Measurements from ENCODE around the gene GRID2. TPM values are rescaled to one million over a fixed set of nuclear protein-coding genes. Genes with fewer than 3 reads are reported as not detected.

The GRID2 gene
- total and polyA plus RNA-seq, 2 of the 4 experiments (the other 2 are of a cell fraction) = under 0.01 TPM; not detected in 1

GRCh38 chr4:92814677-92815076 lies 510.9 kb downstream of the GRID2 start:
- H2AFZ ChIP-seq (replicated peaks; ENCODE audit: low read length, poor library complexity) = no peak overlapping the region
- ATAC-seq (ENCODE audit: low read depth) = no peak
- no peak overlapping the region for H4K5ac ChIP-seq (ENCODE audit: low read depth, low read length)
- BruUV-seq (replicated peaks) = no TSS peak
- no peak overlapping the region for H4K91ac ChIP-seq (ENCODE audit: insufficient read depth, low read depth, low read length)
- dilution Hi-C loops (cut with HindIII; ENCODE audit: low sequenced_read_pairs, unreplicated experiment) (no loop called here), intact Hi-C loops (cut with micrococcal nuclease) (no loop called here), in situ Hi-C loops (cut with MboI; ENCODE audit: low sequenced_read_pairs) (no loop called here)
- H2AK9ac ChIP-seq (replicated peaks; ENCODE audit: low read depth, low read length, poor library complexity) = no peak overlapping the region
- H4K20me1 ChIP-seq (ENCODE audit: insufficient read depth, low read length) = no peaks in the 10 kb centered on the region
- no peak for DNase-seq
- no peak overlapping the region for H3K14ac ChIP-seq (replicated peaks; ENCODE audit: low read depth, low read length)
- no peaks in the 10 kb centered on the region for H3K79me1 ChIP-seq (ENCODE audit: low read depth in 1 of 2, low read length in 2 of 2)
- H3K4me3 ChIP-seq (ENCODE audit: insufficient read depth, low read depth, low read length) = no peak overlapping the region
- no peaks in the 10 kb centered on the region for H3K36me3 ChIP-seq (ENCODE audit: control insufficient read depth, insufficient read depth, low read length)
- no peak overlapping the region for H3K56ac ChIP-seq (ENCODE audit: extremely low read depth, insufficient read depth, low read length)
- POLR2A ChIA-PET (ENCODE audit: unreplicated experiment) = no interaction called here
- H2BK15ac ChIP-seq (ENCODE audit: low read depth, low read length) = no peak overlapping the region
- no peak overlapping the region for H4K8ac ChIP-seq (ENCODE audit: low read depth in 2 of 2, low read length in 2 of 2)
- no CpG with 5 or more reads among the region's 1 CpG for WGBS, 2 experiments (ENCODE audit: extremely low coverage in 2 of 2, insufficient read length in 1 of 2)
- no peaks in the 10 kb centered on the region for H3K9me1 ChIP-seq (ENCODE audit: insufficient read depth, low read length)
- H3K4me2 ChIP-seq (ENCODE audit: low read depth, low read length) = no peak overlapping the region
- no peak for TF ChIP-seq FOS (IDR thresholded peaks at IDR 0.05; ENCODE audit: low read depth, low read length)
- no peak for TF ChIP-seq MXI1 (IDR thresholded peaks at IDR 0.05; ENCODE audit: borderline replicate concordance, low read depth, low read length)
- no peak for TF ChIP-seq RAD21 (IDR thresholded peaks at IDR 0.05; ENCODE audit: low read length)
- TF ChIP-seq CHD1 (IDR thresholded peaks at IDR 0.05; ENCODE audit: low read depth, low read length) = no peak
- no peak for TF ChIP-seq SMC3 (IDR thresholded peaks at IDR 0.05; ENCODE audit: low read depth, low read length)
- TF ChIP-seq RFX5 (IDR thresholded peaks at IDR 0.05; ENCODE audit: low read depth, low read length) = no peak
- no peak for TF ChIP-seq USF2 (IDR thresholded peaks at IDR 0.05; ENCODE audit: low read depth, low read length)
- no peak for TF ChIP-seq MAFK (IDR thresholded peaks at IDR 0.05; ENCODE audit: low read depth, low read length)
- no peak for TF ChIP-seq NFE2L2 (IDR thresholded peaks at IDR 0.05; ENCODE audit: low read depth, low read length)
- no peak for TF ChIP-seq CTCF (conservative IDR thresholded peaks at IDR 0.05; ENCODE audit: low read depth, low read length)
- TF ChIP-seq, protein P1, sequence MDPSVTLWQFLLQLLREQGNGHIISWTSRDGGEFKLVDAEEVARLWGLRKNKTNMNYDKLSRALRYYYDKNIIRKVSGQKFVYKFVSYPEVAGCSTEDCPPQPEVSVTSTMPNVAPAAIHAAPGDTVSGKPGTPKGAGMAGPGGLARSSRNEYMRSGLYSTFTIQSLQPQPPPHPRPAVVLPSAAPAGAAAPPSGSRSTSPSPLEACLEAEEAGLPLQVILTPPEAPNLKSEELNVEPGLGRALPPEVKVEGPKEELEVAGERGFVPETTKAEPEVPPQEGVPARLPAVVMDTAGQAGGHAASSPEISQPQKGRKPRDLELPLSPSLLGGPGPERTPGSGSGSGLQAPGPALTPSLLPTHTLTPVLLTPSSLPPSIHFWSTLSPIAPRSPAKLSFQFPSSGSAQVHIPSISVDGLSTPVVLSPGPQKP (IDR thresholded peaks at IDR 0.05; ENCODE audit: borderline replicate concordance, low read depth, low read length) = no peak
- no peak for TF ChIP-seq POLR2A (IDR thresholded peaks at IDR 0.05; ENCODE audit: low read depth, low read length)
- no peak for TF ChIP-seq CEBPB (IDR thresholded peaks at IDR 0.05; ENCODE audit: low read depth, low read length)
- TF ChIP-seq BHLHE40 (IDR thresholded peaks at IDR 0.05; ENCODE audit: low read depth, low read length) = no peak
- TF ChIP-seq MAZ (IDR thresholded peaks at IDR 0.05; ENCODE audit: borderline replicate concordance, low read depth, low read length) = no peak
- no peak for TF ChIP-seq RCOR1 (IDR thresholded peaks at IDR 0.05; ENCODE audit: insufficient replicate concordance, low read length)
- H2AK5ac ChIP-seq (ENCODE audit: low read depth, low read length) = no peak overlapping the region
- H3K9me3 ChIP-seq (ENCODE audit: control insufficient read depth, insufficient read depth, low read length) = no peaks in the 10 kb centered on the region
- no peak overlapping the region for H3K4ac ChIP-seq (ENCODE audit: low read depth, low read length)
- no peak overlapping the region for H2BK120ac ChIP-seq (ENCODE audit: low read depth, low read length)
- H3K9ac ChIP-seq (ENCODE audit: low read depth, low read length) = no peak overlapping the region
- no peak overlapping the region for H2BK5ac ChIP-seq (ENCODE audit: low read depth, low read length, poor library complexity, severe bottlenecking)
- H3K23ac ChIP-seq (ENCODE audit: low read depth, low read length) = no peak overlapping the region
- CTCF ChIA-PET = no interaction called here
- no peak overlapping the region for H3K18ac ChIP-seq (ENCODE audit: low read depth, low read length)
- H3K4me1 ChIP-seq (ENCODE audit: control insufficient read depth, insufficient read depth, low read length) = no peaks in the 10 kb centered on the region
- H3K27ac ChIP-seq (ENCODE audit: insufficient read depth, low read length) = no peak overlapping the region
- H3K27me3 ChIP-seq (ENCODE audit: control insufficient read depth, insufficient read depth, low read length) = no peaks in the 10 kb centered on the region
- H2BK20ac ChIP-seq (ENCODE audit: low read depth, low read length) = no peak overlapping the region
